Peyer's patch (tissue), 4 donors: Measurements from ENCODE around the gene CCDC149. TPM values are rescaled to one million over a fixed set of nuclear protein-coding genes. Genes with fewer than 3 reads are reported as not detected.

Source experiments
- DNase-seq, 3 donors: peaks; one replicate each; pipeline ENCODE4 v3.0.0-alpha.2; 2017 to 2019
- H3K27ac ChIP-seq, 4 donors: fragments of 200-600 bp; sonication (generic); one replicate each; pipeline ENCODE4 v1.5.1; 2016 to 2019
- H3K27me3 ChIP-seq, 2 donors: fragments of 200-600 bp; sonication (generic); one replicate each; pipeline ENCODE4 v1.5.1; 2019
- H3K36me3 ChIP-seq, 3 donors: fragments of 200-600 bp; sonication (generic); one replicate each; pipeline ENCODE4 v1.5.1; 2016 to 2019
- H3K4me1 ChIP-seq, 4 donors: fragments of 200-600 bp; sonication (generic); one replicate each; pipeline ENCODE4 v1.5.1; 2016 to 2019
- H3K4me3 ChIP-seq, 4 donors: fragments of 200-600 bp; sonication (generic); 1 replicate in 3 of 4; 2 replicates in 1 of 4; pipeline ENCODE4 v1.5.1; 2016 to 2019; ENCODE audit warnings: mild to moderate bottlenecking in 1 of 4
- H3K9me3 ChIP-seq, 4 donors: fragments of 200-600 bp; sonication (generic); one replicate each; pipeline ENCODE4 v1.5.1; 2016 to 2019; ENCODE audit warnings: mild to moderate bottlenecking in 1 of 4
- POLR2A ChIP-seq, 2 donors: fragments of 450-650 bp; IDR thresholded peaks; one replicate each; pipeline ENCODE4 v1.5.1; 2017; ENCODE audit warnings: antibody characterized with exemption in 2 of 2, mild to moderate bottlenecking in 2 of 2, moderate library complexity in 2 of 2
- total RNA-seq, 4 donors: library from RNA; depleted of rRNA; stranded (reverse); fragments of >200 nt; gene quantifications; one replicate each; pipeline ENCODE4 v1.1.0, GENCODE V29; 2016
- TF ChIP-seq, protein P1 (sequence below), 6 experiments: fragments of 450-650 bp in 4 of 6; fragments of 200-600 bp in 2 of 6; sonication (generic) in 1 of 6; IDR thresholded peaks; one replicate each; pipeline ENCODE4 v1.5.1; 2017 to 2019; ENCODE audit warnings: antibody characterized with exemption in 6 of 6, mild to moderate bottlenecking in 3 of 6, moderate library complexity in 1 of 6

The CCDC149 gene
- total RNA-seq: 10 to 100 TPM in 1 of 4 donors, 1 to 10 TPM in 3; 4.2 to 32.2 (median 6.4) TPM

GRCh38 chr4:24912252-24913118, at the start of gene CCDC149:
Gene CCDC149 (minus strand): TSS chr4:24913042. CDS start chr4:24912864, 178 bp downstream.
- H3K36me3 ChIP-seq: peaks cover 0 to 4% (median 0%) of the 10 kb centered on the region in 3 donors
- H3K9me3 ChIP-seq: no peaks in the 10 kb centered on the region
- H3K27ac ChIP-seq: peak within 1 kb of the TSS; percentile 64 to 86 (median 82)
- peak in 2 of 3 donors; percentile 70 to 81 for DNase-seq
- H3K27me3 ChIP-seq: no peaks in the 10 kb centered on the region
- TF ChIP-seq, protein P1, sequence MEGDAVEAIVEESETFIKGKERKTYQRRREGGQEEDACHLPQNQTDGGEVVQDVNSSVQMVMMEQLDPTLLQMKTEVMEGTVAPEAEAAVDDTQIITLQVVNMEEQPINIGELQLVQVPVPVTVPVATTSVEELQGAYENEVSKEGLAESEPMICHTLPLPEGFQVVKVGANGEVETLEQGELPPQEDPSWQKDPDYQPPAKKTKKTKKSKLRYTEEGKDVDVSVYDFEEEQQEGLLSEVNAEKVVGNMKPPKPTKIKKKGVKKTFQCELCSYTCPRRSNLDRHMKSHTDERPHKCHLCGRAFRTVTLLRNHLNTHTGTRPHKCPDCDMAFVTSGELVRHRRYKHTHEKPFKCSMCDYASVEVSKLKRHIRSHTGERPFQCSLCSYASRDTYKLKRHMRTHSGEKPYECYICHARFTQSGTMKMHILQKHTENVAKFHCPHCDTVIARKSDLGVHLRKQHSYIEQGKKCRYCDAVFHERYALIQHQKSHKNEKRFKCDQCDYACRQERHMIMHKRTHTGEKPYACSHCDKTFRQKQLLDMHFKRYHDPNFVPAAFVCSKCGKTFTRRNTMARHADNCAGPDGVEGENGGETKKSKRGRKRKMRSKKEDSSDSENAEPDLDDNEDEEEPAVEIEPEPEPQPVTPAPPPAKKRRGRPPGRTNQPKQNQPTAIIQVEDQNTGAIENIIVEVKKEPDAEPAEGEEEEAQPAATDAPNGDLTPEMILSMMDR (IDR thresholded peaks at IDR 0.05): no peak
- TF ChIP-seq POLR2A (IDR thresholded peaks at IDR 0.05): peak; percentile 24 to 43
- no peaks in the 10 kb centered on the region for H3K4me1 ChIP-seq
- H3K4me3 ChIP-seq: peak within 1 kb of the TSS; percentile 37 to 82 (median 52)

DNA sequence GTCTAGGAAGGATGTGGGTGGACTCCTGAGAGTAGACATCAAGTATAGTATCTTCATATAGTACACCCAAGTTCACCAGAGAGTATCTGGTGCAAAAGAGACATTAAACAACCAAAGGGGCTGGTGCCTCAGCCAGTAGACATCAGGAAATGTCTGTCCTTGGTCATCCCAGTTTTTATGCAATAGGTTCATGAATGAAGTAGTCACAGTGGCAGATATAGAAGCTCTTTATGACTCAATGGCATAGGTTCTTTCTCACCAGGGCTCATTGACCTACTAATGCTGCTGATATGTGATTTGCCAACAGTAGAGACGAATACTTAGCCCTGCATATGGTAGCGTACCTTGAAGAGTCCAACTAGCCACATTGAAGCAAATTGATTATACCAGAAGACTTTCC, 45.0 kb upstream of the CCDC149 start:
- TF ChIP-seq, protein P1 (IDR thresholded peaks at IDR 0.05): no peak
- TF ChIP-seq POLR2A (IDR thresholded peaks at IDR 0.05): no peak

DNA sequence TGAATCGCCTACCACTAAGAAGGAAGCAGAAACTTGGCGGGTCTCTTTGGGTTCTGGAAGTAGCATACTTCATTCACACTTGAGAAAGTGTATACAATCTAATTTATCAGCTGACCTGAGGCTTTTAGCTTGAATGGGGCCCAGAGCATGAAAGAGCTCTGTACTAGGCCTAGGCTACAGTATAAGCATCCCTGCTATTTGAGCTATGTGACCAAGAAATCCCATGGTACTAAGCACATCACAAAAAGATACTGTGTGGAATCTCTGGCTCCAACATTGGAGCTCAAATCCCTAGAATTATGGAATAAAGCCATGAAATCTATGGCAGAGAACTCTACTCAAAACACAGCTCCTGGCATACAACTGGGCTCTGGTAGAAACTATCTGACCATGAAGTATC, 43.9 kb upstream of the CCDC149 start:
- no peaks in the 10 kb centered on the region for H3K4me1 ChIP-seq
- H3K27me3 ChIP-seq: no peaks in the 10 kb centered on the region
- no peak overlapping the region for H3K27ac ChIP-seq
- TF ChIP-seq, protein P1 (IDR thresholded peaks at IDR 0.05): no peak
- TF ChIP-seq POLR2A (IDR thresholded peaks at IDR 0.05): no peak
- H3K36me3 ChIP-seq: no peaks in the 10 kb centered on the region
- DNase-seq: no peak
- no peak overlapping the region for H3K4me3 ChIP-seq
- no peaks in the 10 kb centered on the region for H3K9me3 ChIP-seq

More for the DNA sequence above, 45.0 kb upstream of the CCDC149 start:
- Histone ChIP-seq H3K27me3 (no peaks in the 10 kb centered on the region), H3K9me3 (no peaks in the 10 kb centered on the region), H3K36me3 (no peaks in the 10 kb centered on the region), H3K4me3 (no peak overlapping the region), H3K4me1 (no peaks in the 10 kb centered on the region), H3K27ac (no peak overlapping the region)
- DNase-seq: no peak

- no peaks in the 10 kb centered on the region for H3K36me3 ChIP-seq
- H3K4me1 ChIP-seq: no peaks in the 10 kb centered on the region
- H3K27ac ChIP-seq: no peak overlapping the region
- no peaks in the 10 kb centered on the region for H3K9me3 ChIP-seq
- DNase-seq: no peak
- no peak overlapping the region for H3K4me3 ChIP-seq
- no peaks in the 10 kb centered on the region for H3K27me3 ChIP-seq
- TF ChIP-seq POLR2A (IDR thresholded peaks at IDR 0.05): no peak
- TF ChIP-seq, protein P1 (IDR thresholded peaks at IDR 0.05): no peak
These were observed 43.2 kb upstream of the CCDC149 start for GRCh38 chr4:24956091-24956490.

DNA sequence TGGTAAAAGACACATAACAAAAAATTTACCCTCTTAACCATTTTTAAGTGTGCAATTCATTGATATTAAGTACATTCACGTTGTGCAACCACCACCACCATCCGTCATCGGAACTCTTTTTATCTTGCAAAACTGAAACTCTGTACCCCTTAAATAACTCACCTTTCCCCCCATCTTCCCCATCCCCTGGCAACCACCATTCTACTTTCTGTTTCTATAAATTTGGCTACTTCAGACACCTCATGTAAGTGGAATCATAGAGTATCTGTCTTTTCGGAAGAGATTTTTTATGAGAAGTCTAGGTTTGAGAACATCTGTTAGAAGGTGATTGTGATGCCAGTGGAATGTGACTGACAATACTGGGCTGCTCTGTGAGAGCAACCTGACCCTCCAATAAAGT, 39.8 kb upstream of the CCDC149 start:
- DNase-seq: no peak
- Histone ChIP-seq H3K27me3 (no peaks in the 10 kb centered on the region), H3K9me3 (no peaks in the 10 kb centered on the region), H3K27ac (no peak overlapping the region), H3K4me1 (no peaks in the 10 kb centered on the region), H3K4me3 (no peak overlapping the region), H3K36me3 (no peaks in the 10 kb centered on the region)
- no peak for TF ChIP-seq POLR2A (IDR thresholded peaks at IDR 0.05)
- TF ChIP-seq, protein P1 (IDR thresholded peaks at IDR 0.05): no peak
